Liver (tissue), 9 donors: ENCODE measurements around the gene NEUROG1. TPM values are rescaled to one million over a fixed set of nuclear protein-coding genes. Genes with fewer than 3 reads are reported as not detected.
A peak's percentile ranks its signal among the peaks of the same experiment; 100 is the strongest.

ENCODE experiments used
- DNase-seq: peaks from one replicate; pipeline ENCODE4 v3.0.0-alpha.2; 2017; ENCODE audit warnings: low spot score
- H3K27ac ChIP-seq, 2 donors: one replicate each; pipeline ENCODE4 v1.7.0; 2013; ENCODE audit warnings: inconsistent platforms in 2 of 2, low read length in 2 of 2, control low read depth in 1 of 2, low read depth in 1 of 2, mild to moderate bottlenecking in 1 of 2
- H3K27me3 ChIP-seq, 4 donors: one replicate each; pipeline versions ENCODE4 v1.6.1 to v1.7.0; 2013; ENCODE audit warnings: low read length in 3 of 4, inconsistent platforms in 1 of 4, mild to moderate bottlenecking in 1 of 4, moderate library complexity in 1 of 4; ENCODE audit not compliant: control insufficient read depth in 4 of 4, insufficient read depth in 4 of 4
- H3K36me3 ChIP-seq, 4 donors: one replicate each; pipeline versions ENCODE4 v1.6.1 to v1.7.0; 2013; ENCODE audit warnings: low read length in 3 of 4, mild to moderate bottlenecking in 3 of 4, low read depth in 1 of 4, moderate library complexity in 1 of 4; ENCODE audit not compliant: control insufficient read depth in 4 of 4, insufficient read depth in 3 of 4
- H3K4me1 ChIP-seq, 4 donors: one replicate each; pipeline versions ENCODE4 v1.6.1 to v1.7.0; 2013; ENCODE audit warnings: low read length in 3 of 4, mild to moderate bottlenecking in 3 of 4, moderate library complexity in 1 of 4; ENCODE audit not compliant: control insufficient read depth in 4 of 4, insufficient read depth in 4 of 4
- H3K4me3 ChIP-seq, 3 donors: one replicate each; pipeline versions ENCODE4 v1.6.1 to v1.7.0; 2013; ENCODE audit warnings: low read length in 3 of 3, control low read depth in 1 of 3, low read depth in 1 of 3, mild to moderate bottlenecking in 1 of 3
- H3K9ac ChIP-seq, 2 donors: one replicate each; pipeline ENCODE4 v1.7.0; 2013; ENCODE audit warnings: low read length in 2 of 2, mild to moderate bottlenecking in 2 of 2, moderate library complexity in 2 of 2, control low read depth in 1 of 2, low read depth in 1 of 2
- H3K9me3 ChIP-seq, 4 donors: one replicate each; pipeline versions ENCODE4 v1.6.1 to v1.7.0; 2013; ENCODE audit warnings: low read length in 3 of 4; ENCODE audit not compliant: control insufficient read depth in 4 of 4
- ATF3 ChIP-seq: IDR thresholded peaks from 2 replicates; pipeline ENCODE4 v1.6.1; 2016; ENCODE audit warnings: antibody characterized with exemption
- EGR1 ChIP-seq, 2 donors: IDR thresholded peaks; 2 replicates each; pipeline ENCODE4 v1.6.1; 2016 to 2018; ENCODE audit warnings: antibody characterized with exemption in 2 of 2, low read depth in 2 of 2
- FOXA1 ChIP-seq: IDR thresholded peaks from 2 replicates; pipeline ENCODE4 v1.6.1; 2016; ENCODE audit warnings: antibody characterized with exemption
- FOXA2 ChIP-seq: IDR thresholded peaks from 2 replicates; pipeline ENCODE4 v1.6.1; 2016; ENCODE audit warnings: antibody characterized with exemption
- GABPA ChIP-seq, 2 donors: IDR thresholded peaks in 1 of 2; conservative IDR thresholded peaks in 1 of 2; 2 replicates each; pipeline ENCODE4 v1.6.1; 2016; ENCODE audit warnings: antibody characterized with exemption in 2 of 2, mild to moderate bottlenecking in 1 of 2, moderate library complexity in 1 of 2
- HNF4A ChIP-seq, 2 donors: conservative IDR thresholded peaks; 2 replicates each; pipeline ENCODE4 v1.6.1; 2016; ENCODE audit warnings: antibody characterized with exemption in 2 of 2, mild to moderate bottlenecking in 2 of 2
- JUND ChIP-seq, 2 donors: IDR thresholded peaks; 2 replicates each; pipeline ENCODE4 v1.6.1; 2016; ENCODE audit warnings: antibody characterized with exemption in 2 of 2
- MAX ChIP-seq: IDR thresholded peaks from 2 replicates; pipeline ENCODE4 v1.6.1; 2016; ENCODE audit warnings: antibody characterized with exemption
- NR2F2 ChIP-seq: IDR thresholded peaks from 2 replicates; pipeline ENCODE4 v1.6.1; 2016; ENCODE audit warnings: antibody characterized with exemption
- RAD21 ChIP-seq, 2 donors: IDR thresholded peaks; 2 replicates each; pipeline ENCODE4 v1.6.1; 2016; ENCODE audit warnings: antibody characterized with exemption in 2 of 2, mild to moderate bottlenecking in 2 of 2
- REST ChIP-seq: IDR thresholded peaks from 2 replicates; pipeline ENCODE4 v1.6.1; 2016; ENCODE audit warnings: antibody characterized with exemption, mild to moderate bottlenecking
- RXRA ChIP-seq, 2 donors: IDR thresholded peaks; 2 replicates each; pipeline ENCODE4 v1.6.1; 2017 to 2018; ENCODE audit warnings: antibody characterized with exemption in 2 of 2, mild to moderate bottlenecking in 1 of 2
- SP1 ChIP-seq: IDR thresholded peaks from 2 replicates; pipeline ENCODE4 v1.6.1; 2018; ENCODE audit warnings: antibody characterized with exemption, mild to moderate bottlenecking
- TAF1 ChIP-seq: conservative IDR thresholded peaks from 2 replicates; pipeline ENCODE4 v1.6.1; 2016; ENCODE audit warnings: antibody characterized with exemption, mild to moderate bottlenecking
- YY1 ChIP-seq: IDR thresholded peaks from 2 replicates; pipeline ENCODE4 v1.6.1; 2016; ENCODE audit warnings: antibody characterized with exemption, mild to moderate bottlenecking
- WGBS: extraction: QIAGEN DNeasy Blood & Tissue Kit; methylation state at CpG from one replicate; pipeline ENCODE4 v1.1.7; 2013; 5-methylcytosine and 5-hydroxymethylcytosine counted together
- polyA plus RNA-seq, 2 donors: library from polyadenylated mRNA; stranded (reverse) in 1 of 2; unstranded in 1 of 2; fragments of 200-250 nt in 1 of 2; fragments of >200 nt in 1 of 2; fragmentation: Nextera tagmentation in 1 of 2; extraction: Ambion mirVana in 1 of 2; gene quantifications; one replicate each; pipeline versions ENCODE4 v1.2.1 to v1.2.3, GENCODE V29; 2013 to 2015
- total RNA-seq, 2 donors: library from RNA; depleted of rRNA; stranded (reverse); fragments of >200 nt; gene quantifications; one replicate each; pipeline ENCODE4 v1.2.3, GENCODE V29; 2014
- TF ChIP-seq, protein P1 (sequence below): IDR thresholded peaks from 2 replicates; pipeline ENCODE4 v1.6.1; 2016; ENCODE audit warnings: antibody characterized with exemption
- donor health status: healthy.
- donor health status: healthy.
- donor health status: healthy.
- donor health status: healthy.
- donor health status: healthy.

Gene NEUROG1
- total and polyA plus RNA-seq, 4 donors = not detected

- Histone ChIP-seq H3K4me3 (peak overlapping the region in 1 of 3 donors; percentile 21), H3K4me1 (peaks cover 2 to 19% (median 13%) of the 10 kb centered on the region in 4 donors), H3K9me3 (no peaks in the 10 kb centered on the region), H3K9ac (no peak overlapping the region), H3K27me3 (peaks cover 2 to 23% (median 15%) of the 10 kb centered on the region in 4 donors), H3K27ac (no peak overlapping the region), H3K36me3 (no peaks in the 10 kb centered on the region)
- no peak for DNase-seq
- WGBS = 3% methylated on average over 44 of the region's 44 CpGs
- TF ChIP-seq ATF3 (no peak), GABPA (IDR thresholded peaks at IDR 0.05 in 1 of 2, conservative IDR thresholded peaks at IDR 0.05 in 1 of 2) (no peak), SP1 (no peak), FOXA1 (no peak), EGR1 (IDR thresholded peaks at IDR 0.05; ENCODE audit: low read depth in 2 of 2) (no peak), FOXA2 (no peak), MAX (no peak), JUND (IDR thresholded peaks at IDR 0.05) (no peak), RAD21 (IDR thresholded peaks at IDR 0.05) (no peak), YY1 (no peak), RXRA (IDR thresholded peaks at IDR 0.05) (no peak), TAF1 (no peak), HNF4A (conservative IDR thresholded peaks at IDR 0.05) (no peak)
- TF ChIP-seq, protein P1, sequence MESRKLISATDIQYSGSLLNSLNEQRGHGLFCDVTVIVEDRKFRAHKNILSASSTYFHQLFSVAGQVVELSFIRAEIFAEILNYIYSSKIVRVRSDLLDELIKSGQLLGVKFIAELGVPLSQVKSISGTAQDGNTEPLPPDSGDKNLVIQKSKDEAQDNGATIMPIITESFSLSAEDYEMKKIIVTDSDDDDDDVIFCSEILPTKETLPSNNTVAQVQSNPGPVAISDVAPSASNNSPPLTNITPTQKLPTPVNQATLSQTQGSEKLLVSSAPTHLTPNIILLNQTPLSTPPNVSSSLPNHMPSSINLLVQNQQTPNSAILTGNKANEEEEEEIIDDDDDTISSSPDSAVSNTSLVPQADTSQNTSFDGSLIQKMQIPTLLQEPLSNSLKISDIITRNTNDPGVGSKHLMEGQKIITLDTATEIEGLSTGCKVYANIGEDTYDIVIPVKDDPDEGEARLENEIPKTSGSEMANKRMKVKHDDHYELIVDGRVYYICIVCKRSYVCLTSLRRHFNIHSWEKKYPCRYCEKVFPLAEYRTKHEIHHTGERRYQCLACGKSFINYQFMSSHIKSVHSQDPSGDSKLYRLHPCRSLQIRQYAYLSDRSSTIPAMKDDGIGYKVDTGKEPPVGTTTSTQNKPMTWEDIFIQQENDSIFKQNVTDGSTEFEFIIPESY = no peak
These were observed 46.9 kb downstream of the NEUROG1 start for GRCh38 chr5:135488727-135489465.

DNA sequence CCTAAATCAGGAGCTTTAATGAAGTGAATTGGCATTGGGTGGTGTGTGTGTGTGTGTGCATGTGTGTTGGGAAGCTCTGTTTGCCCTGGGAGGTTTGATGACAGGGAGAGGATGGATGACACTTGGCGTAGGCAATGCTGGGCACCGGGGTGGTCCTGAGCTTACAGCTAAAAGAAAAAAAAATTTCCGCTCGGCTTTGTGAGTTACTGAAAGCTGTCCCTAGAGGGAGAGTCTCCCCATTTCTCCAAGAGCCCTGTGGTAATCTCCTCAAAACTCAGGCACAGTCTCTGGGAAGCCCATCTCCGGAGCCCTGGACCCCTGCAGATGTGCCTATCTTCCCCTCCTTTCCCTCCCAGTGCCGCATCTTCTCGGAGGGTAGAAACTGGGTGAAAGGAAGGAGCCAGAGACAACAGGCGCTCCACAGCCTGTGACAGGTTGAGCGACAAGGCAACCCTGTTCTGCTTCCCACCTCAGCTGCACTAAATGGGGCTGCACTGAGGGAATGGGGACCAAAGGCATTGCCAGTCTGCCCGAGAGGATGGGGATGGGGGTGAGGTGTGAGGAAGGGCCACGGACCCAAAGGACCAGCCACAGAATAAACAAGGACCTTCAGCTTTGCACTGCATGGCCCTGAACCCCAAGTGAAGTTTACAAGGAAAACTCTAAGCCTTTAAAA is 47.8 kb downstream of the NEUROG1 start:
- H3K27ac ChIP-seq = no peak overlapping the region
- no peak for DNase-seq
- H3K27me3 ChIP-seq = peaks cover 2 to 21% (median 15%) of the 10 kb centered on the region in 4 donors
- H3K36me3 ChIP-seq = no peaks in the 10 kb centered on the region
- H3K4me3 ChIP-seq = no peak overlapping the region
- WGBS = 30% methylated on average over 11 of the region's 11 CpGs
- peaks cover 2 to 19% (median 13%) of the 10 kb centered on the region in 4 donors for H3K4me1 ChIP-seq
- no peak for TF ChIP-seq ATF3
- no peak overlapping the region for H3K9ac ChIP-seq
- no peaks in the 10 kb centered on the region for H3K9me3 ChIP-seq

DNA sequence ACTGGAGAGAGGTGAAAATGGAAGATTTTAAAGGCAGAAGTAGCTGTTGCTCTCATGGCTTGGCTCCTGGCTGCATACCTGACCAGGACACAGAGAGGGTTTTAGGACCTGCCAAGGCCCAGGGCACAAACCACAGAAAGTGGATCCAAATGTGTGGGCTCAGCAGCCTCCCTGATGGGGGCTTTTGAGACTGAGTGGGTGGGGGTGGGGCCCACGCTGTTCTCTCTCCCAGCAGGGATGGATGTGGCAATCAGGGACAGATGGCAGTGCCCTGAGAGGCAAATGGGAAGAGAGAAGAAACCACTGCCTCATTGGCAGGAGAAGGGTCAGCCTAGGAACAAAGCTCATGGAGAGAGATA is 48.7 kb downstream of the NEUROG1 start:
- Histone ChIP-seq H3K36me3 (no peaks in the 10 kb centered on the region), H3K27me3 (peaks cover 2 to 21% (median 12%) of the 10 kb centered on the region in 4 donors), H3K4me3 (no peak overlapping the region), H3K27ac (no peak overlapping the region), H3K4me1 (peaks cover 2 to 19% (median 13%) of the 10 kb centered on the region in 4 donors), H3K9ac (no peak overlapping the region), H3K9me3 (no peaks in the 10 kb centered on the region)
- DNase-seq = no peak
- 61% methylated on average over 1 of the region's 1 CpG for WGBS
- TF ChIP-seq TAF1 (no peak), JUND (IDR thresholded peaks at IDR 0.05) (no peak), FOXA1 (no peak), EGR1 (IDR thresholded peaks at IDR 0.05; ENCODE audit: low read depth in 2 of 2) (no peak), NR2F2 (no peak), MAX (no peak), RAD21 (IDR thresholded peaks at IDR 0.05) (no peak), REST (no peak), SP1 (no peak)
- TF ChIP-seq, protein P1 = no peak
